Renal cortex interstitium (tissue), 11 donors: ENCODE measurements around the gene FMO5. TPM values are rescaled to one million over a fixed set of nuclear protein-coding genes. Genes with fewer than 3 reads are reported as not detected.
"Not testable (repeated sequence)": the region's sequence is repeated elsewhere in the genome, so short reads cannot be mapped to it uniquely, and the experiment has no call there.

Experiments used
- DNase-seq, 11 donors: peaks; one replicate each; pipeline ENCODE4 v3.0.0-alpha.2; 2013; ENCODE audit warnings: low read depth in 9 of 11, low spot score in 4 of 11; ENCODE audit errors: extremely low read depth in 1 of 11
- polyA plus RNA-seq, 3 donors: library from polyadenylated mRNA; unstranded; fragments of 120-200 nt; gene quantifications; one replicate each; pipeline ENCODE4 v1.2.1, GENCODE V29; 2013; ENCODE audit not compliant: insufficient read length in 3 of 3

Gene FMO5
- polyA plus RNA-seq, 3 donors, result 6.5 to 9.3 (median 8.2) TPM

GRCh38 chr1:147169840-147170674 lies 55.1 kb downstream of the FMO5 start:
- no peak for DNase-seq

GRCh38 chr1:147169171-147169570 lies 56.0 kb downstream of the FMO5 start:
- no peak for DNase-seq

GRCh38 chr1:147168626-147169058 lies 56.5 kb downstream of the FMO5 start:
- DNase-seq, result no peak

GRCh38 chr1:147167365-147167764 lies 57.8 kb downstream of the FMO5 start:
- no peak for DNase-seq

- no peak for DNase-seq
Measured at GRCh38 chr1:147163019-147163418, 62.1 kb downstream of the FMO5 start.

GRCh38 chr1:147162093-147162492 lies 63.0 kb downstream of the FMO5 start:
- no peak for DNase-seq

GRCh38 chr1:147157116-147157515 lies 68.0 kb downstream of the FMO5 start:
- not testable (repeated sequence) for DNase-seq

GRCh38 chr1:147156642-147157041 lies 68.5 kb downstream of the FMO5 start:
- DNase-seq, result no peak

GRCh38 chr1:147152772-147153171 lies 72.4 kb downstream of the FMO5 start:
- no peak for DNase-seq

- no peak for DNase-seq
Measured at GRCh38 chr1:147151244-147151643, 73.9 kb downstream of the FMO5 start.

GRCh38 chr1:147142886-147143285 lies 82.3 kb downstream of the FMO5 start:
- no peak for DNase-seq

Other genes starting within 250 kb of the FMO5 start
- 10 to 100 TPM; 22.5 to 25.5 (median 24.4) TPM for gene PRKAB2, start 52.9 kb downstream of the FMO5 start, polyA plus RNA-seq
- gene CHD1L, start 17.3 kb upstream of the FMO5 start, polyA plus RNA-seq, result 10 to 100 TPM; 41.4 to 57.3 (median 54.1) TPM